ENCODE data around the gene MYH9. TPM values are rescaled to one million over a fixed set of nuclear protein-coding genes. Genes with fewer than 3 reads are reported as not detected.
"Not testable (repeated sequence)": the region's sequence is repeated elsewhere in the genome, so short reads cannot be mapped to it uniquely, and the experiment has no call there.

MYH9 gene
- total RNA-seq, 2 experiments from 2014 or later: 112 to 223 TPM

DNA sequence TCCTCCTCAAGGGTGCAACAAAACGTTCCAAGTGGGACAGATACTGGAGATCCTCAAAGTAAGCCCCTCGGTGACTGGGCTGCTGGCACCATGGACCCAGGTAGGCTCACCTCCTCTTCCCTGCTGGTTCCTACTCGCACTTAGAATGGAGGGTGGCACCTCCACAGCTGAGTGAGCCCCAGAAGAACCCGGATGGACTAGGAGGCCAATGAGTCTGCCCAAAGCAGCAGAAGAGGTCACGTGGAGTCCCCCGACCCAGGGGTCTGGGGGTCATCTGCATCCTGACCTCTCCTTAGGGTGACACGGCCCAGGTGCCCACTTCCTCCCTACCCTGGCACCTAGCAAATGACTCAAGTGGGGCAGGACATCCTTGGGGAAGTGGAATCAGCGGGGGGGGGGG lies 130.5 kb downstream of the MYH9 start:
- H3K4me2 ChIP-seq (ENCODE audit: low read length): no peak overlapping the region
- H3K4me1 ChIP-seq (ENCODE audit: insufficient read depth, low read length, poor library complexity, severe bottlenecking): peaks cover 25% of the 10 kb centered on the region
- no TSS peak for BruUV-seq (replicated peaks)
- ChIA-PET CTCF (ENCODE audit: unreplicated experiment) (no interaction called here), POLR2A (no interaction called here)
- no peaks in the 10 kb centered on the region for H3K9me3 ChIP-seq (ENCODE audit: low read length)
- TF ChIP-seq, protein P1, sequence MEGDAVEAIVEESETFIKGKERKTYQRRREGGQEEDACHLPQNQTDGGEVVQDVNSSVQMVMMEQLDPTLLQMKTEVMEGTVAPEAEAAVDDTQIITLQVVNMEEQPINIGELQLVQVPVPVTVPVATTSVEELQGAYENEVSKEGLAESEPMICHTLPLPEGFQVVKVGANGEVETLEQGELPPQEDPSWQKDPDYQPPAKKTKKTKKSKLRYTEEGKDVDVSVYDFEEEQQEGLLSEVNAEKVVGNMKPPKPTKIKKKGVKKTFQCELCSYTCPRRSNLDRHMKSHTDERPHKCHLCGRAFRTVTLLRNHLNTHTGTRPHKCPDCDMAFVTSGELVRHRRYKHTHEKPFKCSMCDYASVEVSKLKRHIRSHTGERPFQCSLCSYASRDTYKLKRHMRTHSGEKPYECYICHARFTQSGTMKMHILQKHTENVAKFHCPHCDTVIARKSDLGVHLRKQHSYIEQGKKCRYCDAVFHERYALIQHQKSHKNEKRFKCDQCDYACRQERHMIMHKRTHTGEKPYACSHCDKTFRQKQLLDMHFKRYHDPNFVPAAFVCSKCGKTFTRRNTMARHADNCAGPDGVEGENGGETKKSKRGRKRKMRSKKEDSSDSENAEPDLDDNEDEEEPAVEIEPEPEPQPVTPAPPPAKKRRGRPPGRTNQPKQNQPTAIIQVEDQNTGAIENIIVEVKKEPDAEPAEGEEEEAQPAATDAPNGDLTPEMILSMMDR (conservative IDR thresholded peaks at IDR 0.05; ENCODE audit: low read length): no peak
- TF ChIP-seq EZH2phosphoT487 (IDR thresholded peaks at IDR 0.05; ENCODE audit: borderline replicate concordance, low read depth, low read length): no peak
- no peaks in the 10 kb centered on the region for H3K79me2 ChIP-seq (ENCODE audit: insufficient read depth, low read depth, low read length)
- no peaks in the 10 kb centered on the region for H3K36me3 ChIP-seq (ENCODE audit: insufficient read depth, low read length)
- H3K4me3 ChIP-seq (ENCODE audit: low read depth, low read length, poor library complexity, severe bottlenecking): no peak overlapping the region
- no peak overlapping the region for H2AFZ ChIP-seq (ENCODE audit: low read length)
- no peak for DNase-seq (ENCODE audit: low spot score)
- intact Hi-C loops (cut with micrococcal nuclease; ENCODE audit: unreplicated experiment): no loop called here
- H3K27ac ChIP-seq (ENCODE audit: low read depth, low read length, poor library complexity, severe bottlenecking): no peak overlapping the region
- H3K9me2 ChIP-seq (ENCODE audit: insufficient read depth, low read length): no peaks in the 10 kb centered on the region
- H4K20me1 ChIP-seq (ENCODE audit: insufficient read depth, low read length): no peaks in the 10 kb centered on the region

DNA sequence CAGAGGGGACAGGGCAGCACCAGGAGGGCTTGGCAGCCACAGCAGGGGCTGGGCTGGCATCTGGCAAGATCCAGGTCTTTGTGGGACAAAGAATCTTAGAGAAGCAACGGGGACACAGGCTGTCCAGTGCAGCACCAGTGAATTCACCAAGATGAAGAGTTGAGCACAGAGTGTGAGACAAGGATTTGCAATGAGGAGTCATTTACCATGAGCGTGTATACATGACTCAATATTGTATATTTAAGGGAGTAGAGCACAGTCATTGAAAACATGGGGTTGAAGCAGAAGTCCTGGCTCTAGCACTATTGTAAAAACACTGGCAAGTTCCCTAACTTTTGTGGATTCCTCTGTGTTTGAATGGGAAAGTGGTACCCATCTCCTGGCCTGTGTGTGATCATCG lies 131.3 kb downstream of the MYH9 start:
- H2AFZ ChIP-seq (ENCODE audit: low read length): no peak overlapping the region
- no peaks in the 10 kb centered on the region for H3K9me2 ChIP-seq (ENCODE audit: insufficient read depth, low read length)
- no peak overlapping the region for H3K4me3 ChIP-seq (ENCODE audit: low read depth, low read length, poor library complexity, severe bottlenecking)
- intact Hi-C loops (cut with micrococcal nuclease; ENCODE audit: unreplicated experiment): no loop called here
- POLR2A ChIA-PET: no interaction called here
- H3K36me3 ChIP-seq (ENCODE audit: insufficient read depth, low read length): no peaks in the 10 kb centered on the region
- H3K27ac ChIP-seq (ENCODE audit: low read depth, low read length, poor library complexity, severe bottlenecking): no peak overlapping the region
- DNase-seq (ENCODE audit: low spot score): no peak
- no peaks in the 10 kb centered on the region for H3K79me2 ChIP-seq (ENCODE audit: insufficient read depth, low read depth, low read length)
- peaks cover 25% of the 10 kb centered on the region for H3K4me1 ChIP-seq (ENCODE audit: insufficient read depth, low read length, poor library complexity, severe bottlenecking)
- CTCF ChIA-PET (ENCODE audit: unreplicated experiment): no interaction called here
- no peak overlapping the region for H3K4me2 ChIP-seq (ENCODE audit: low read length)
- H4K20me1 ChIP-seq (ENCODE audit: insufficient read depth, low read length): no peaks in the 10 kb centered on the region
- BruUV-seq (replicated peaks): no TSS peak
- no peaks in the 10 kb centered on the region for H3K9me3 ChIP-seq (ENCODE audit: low read length)
- no peak for TF ChIP-seq EZH2phosphoT487 (IDR thresholded peaks at IDR 0.05; ENCODE audit: borderline replicate concordance, low read depth, low read length)
- TF ChIP-seq, protein P1 (conservative IDR thresholded peaks at IDR 0.05; ENCODE audit: low read length): no peak

DNA sequence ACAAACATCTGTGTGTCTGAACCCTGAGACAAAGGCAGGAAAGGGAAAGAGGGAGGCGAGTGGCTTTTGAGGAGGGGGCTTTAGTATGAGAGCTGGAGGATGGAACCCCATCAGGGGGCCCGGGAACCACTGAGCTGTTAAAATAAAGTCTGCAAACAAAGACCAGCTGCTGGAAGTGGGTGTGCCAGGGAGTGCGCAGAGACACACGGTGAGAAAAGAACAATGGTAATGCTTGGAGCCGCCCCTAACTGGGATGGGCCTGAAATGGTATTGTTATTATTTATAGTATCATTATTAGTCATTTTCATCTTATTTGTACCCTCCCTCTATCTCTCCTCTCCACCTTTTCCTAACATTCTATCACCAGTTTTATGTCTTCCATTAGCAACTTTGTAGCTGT lies 132.2 kb downstream of the MYH9 start:
- H2AFZ ChIP-seq (ENCODE audit: low read length); H3K4me2 ChIP-seq (ENCODE audit: low read length); H3K9me2 ChIP-seq (ENCODE audit: insufficient read depth, low read length); H3K4me3 ChIP-seq (ENCODE audit: low read depth, low read length, poor library complexity, severe bottlenecking); H3K27ac ChIP-seq (ENCODE audit: low read depth, low read length, poor library complexity, severe bottlenecking); H3K79me2 ChIP-seq (ENCODE audit: insufficient read depth, low read depth, low read length); H3K36me3 ChIP-seq (ENCODE audit: insufficient read depth, low read length); BruUV-seq (replicated peaks); H4K20me1 ChIP-seq (ENCODE audit: insufficient read depth, low read length); POLR2A ChIA-PET; CTCF ChIA-PET (ENCODE audit: unreplicated experiment); DNase-seq (ENCODE audit: low spot score); H3K9me3 ChIP-seq (ENCODE audit: low read length); intact Hi-C loops (cut with micrococcal nuclease; ENCODE audit: unreplicated experiment): not testable (repeated sequence)
- peaks cover 25% of the 10 kb centered on the region for H3K4me1 ChIP-seq (ENCODE audit: insufficient read depth, low read length, poor library complexity, severe bottlenecking)
